GM23248 (cell line): ENCODE measurements around the gene LTO1.

ENCODE experiments used
- EZH2 ChIP-seq: fragments of 200-600 bp; sonication (generic); IDR thresholded peaks from 2 replicates; pipeline ENCODE4 v1.6.1; 2018; ENCODE audit warnings: antibody characterized with exemption, mild to moderate bottlenecking; ENCODE audit not compliant: insufficient read depth, poor library complexity, severe bottlenecking
- EZH2phosphoT487 ChIP-seq: fragments of 200-600 bp; sonication (generic); IDR thresholded peaks from 2 replicates; pipeline ENCODE4 v1.6.1; 2018; ENCODE audit warnings: antibody characterized with exemption, moderate library complexity, mild to moderate bottlenecking, low read depth; ENCODE audit not compliant: insufficient read depth

DNA sequence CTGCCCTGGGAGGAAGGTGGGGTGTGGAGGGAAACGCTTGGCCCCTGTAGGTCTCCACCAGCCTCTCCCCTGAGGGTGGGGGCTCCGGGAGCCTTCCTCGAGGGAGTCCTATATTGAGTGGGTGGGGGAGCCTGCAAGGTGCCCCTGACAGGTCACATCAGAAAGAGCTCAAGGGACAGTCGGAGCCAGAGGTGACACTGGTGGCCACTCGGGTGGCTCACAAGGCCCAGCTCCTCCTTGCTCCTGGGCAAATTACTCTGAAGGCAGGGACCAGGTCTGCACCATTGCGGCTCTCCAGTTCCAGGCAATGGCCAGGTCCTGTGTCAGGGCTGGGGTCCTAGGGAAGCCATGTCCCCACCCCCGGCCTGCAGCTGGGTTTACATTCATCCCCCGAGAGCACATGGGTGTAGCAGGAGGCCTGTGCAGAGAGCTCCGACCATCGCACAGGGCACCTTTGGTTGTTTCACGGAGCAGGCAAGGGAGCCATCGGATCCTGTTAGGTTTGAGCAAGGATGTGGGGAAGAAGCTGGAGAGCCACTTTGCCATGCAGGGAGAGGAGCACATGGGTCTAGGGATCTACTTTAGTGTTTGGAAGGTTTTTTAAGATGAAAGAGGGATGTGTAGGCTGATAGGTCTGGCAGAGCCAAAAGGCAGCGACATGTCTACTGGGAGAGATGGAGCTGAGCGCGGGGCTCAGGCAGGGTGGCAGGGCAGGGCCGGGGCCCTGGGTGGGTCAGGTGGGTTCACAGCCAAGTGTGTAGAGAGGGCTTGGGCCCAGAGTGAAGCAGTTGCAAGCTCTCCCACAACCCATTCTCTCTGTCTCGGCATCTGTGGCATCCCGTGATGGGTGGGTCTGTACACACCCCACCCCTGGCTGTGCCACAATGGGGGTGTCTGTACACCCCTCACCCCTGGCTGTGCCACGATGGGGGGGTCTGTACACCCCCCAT is 19.4 kb downstream of the LTO1 start:
- TF ChIP-seq EZH2 (no peak), EZH2phosphoT487 (no peak)
